RWPE2 (cell line): ENCODE measurements around the gene ZDHHC4.

Source experiments
- ATAC-seq: fragments of 200-7000 bp; cut with Tn5 transposase; 3 replicates; pipeline ENCODE4 v1.9.1; 2021; ENCODE audit warnings: low read depth
- DNase-seq: peaks from one replicate; pipeline ENCODE4 v3.0.0-alpha.2; 2020; ENCODE audit warnings: low spot score
- H3K27ac ChIP-seq: fragments of 450-650 bp; 2 replicates; pipeline ENCODE4 v1.5.1; 2017; ENCODE audit warnings: mild to moderate bottlenecking; ENCODE audit not compliant: poor library complexity, severe bottlenecking
- H3K27me3 ChIP-seq: fragments of 250-450 bp; sonication (Bioruptor Pico); 2 replicates; pipeline ENCODE4 v1.5.1; 2021; ENCODE audit warnings: mild to moderate bottlenecking, moderate library complexity; ENCODE audit not compliant: insufficient read depth, poor library complexity, severe bottlenecking
- H3K36me3 ChIP-seq: fragments of 250-450 bp; sonication (Bioruptor Pico); 2 replicates; pipeline ENCODE4 v1.5.1; 2020; ENCODE audit warnings: low read depth, mild to moderate bottlenecking, moderate library complexity
- H3K4me1 ChIP-seq: fragments of 250-450 bp; sonication (Bioruptor Pico); 2 replicates; pipeline ENCODE4 v1.5.1; 2021; ENCODE audit warnings: mild to moderate bottlenecking, moderate library complexity; ENCODE audit not compliant: insufficient read depth, poor library complexity, severe bottlenecking
- H3K4me3 ChIP-seq: fragments of 250-450 bp; sonication (Bioruptor Pico); 2 replicates; pipeline ENCODE4 v1.5.1; 2021; ENCODE audit warnings: mild to moderate bottlenecking, moderate library complexity; ENCODE audit not compliant: severe bottlenecking
- H3K9me3 ChIP-seq: fragments of 250-450 bp; sonication (Bioruptor Pico); 2 replicates; pipeline ENCODE4 v1.5.1; 2021; ENCODE audit warnings: mild to moderate bottlenecking, moderate library complexity; ENCODE audit not compliant: severe bottlenecking
- CTCF ChIP-seq: fragments of 450-650 bp; IDR thresholded peaks from one replicate; pipeline ENCODE4 v1.5.1; 2017; ENCODE audit warnings: mild to moderate bottlenecking, moderate library complexity; ENCODE audit not compliant: poor library complexity, severe bottlenecking

Gene ZDHHC4

GRCh38 chr7:6589829-6590644, 12.8 kb downstream of the ZDHHC4 start, which contains the start of gene INTS15:
INTS15 (plus strand) TSS chr7:6590021; CDS start chr7:6590284, 263 bp downstream.
- H3K27me3 ChIP-seq = no peaks in the 10 kb centered on the region

GRCh38 chr7:6590645-6591110, 13.4 kb downstream of the ZDHHC4 start:
- Histone ChIP-seq H3K36me3 (peaks cover 74% of the 10 kb centered on the region), H3K27me3 (no peaks in the 10 kb centered on the region), H3K4me1 (no peaks in the 10 kb centered on the region), H3K9me3 (no peaks in the 10 kb centered on the region), H3K4me3 (peak overlapping the region; percentile 95), H3K27ac (peak overlapping the region; percentile 47)
- no peak for TF ChIP-seq CTCF
- ATAC-seq (no peak), DNase-seq (no peak)

More at GRCh38 chr7:6589829-6590644, 12.8 kb downstream of the ZDHHC4 start, which contains the start of gene INTS15:
- H3K9me3 ChIP-seq = no peaks in the 10 kb centered on the region
- H3K27ac ChIP-seq = peak within 1 kb of the TSS; percentile 47
- H3K4me3 ChIP-seq = peak within 1 kb of the TSS; percentile 95
- no peak for DNase-seq
- peaks cover 74% of the 10 kb centered on the region for H3K36me3 ChIP-seq
- TF ChIP-seq CTCF = peak; percentile 94
- no peaks in the 10 kb centered on the region for H3K4me1 ChIP-seq
- peak; percentile 86 for ATAC-seq

DNA sequence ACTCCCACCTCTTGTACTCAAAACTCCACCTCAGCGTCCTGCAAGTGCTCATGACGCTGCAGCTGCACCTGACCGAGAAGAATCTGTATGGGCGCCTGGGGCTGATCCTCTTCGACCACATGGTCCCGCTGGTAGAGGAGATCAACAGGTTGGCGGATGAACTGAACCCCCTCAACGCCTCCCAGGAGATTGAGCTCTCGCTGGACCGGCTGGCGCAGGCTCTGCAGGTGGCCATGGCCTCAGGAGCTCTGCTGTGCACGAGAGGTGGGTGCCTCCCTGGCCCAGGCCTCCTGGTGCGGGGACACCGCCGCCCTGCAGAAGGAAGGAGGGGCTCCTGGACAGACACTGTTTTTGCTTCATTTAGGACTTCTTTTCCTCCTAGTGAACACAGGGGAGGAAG, 22.8 kb downstream of the ZDHHC4 start:
- no peak overlapping the region for H3K27ac ChIP-seq
- no peaks in the 10 kb centered on the region for H3K4me1 ChIP-seq
- H3K4me3 ChIP-seq = no peak overlapping the region
- ATAC-seq = no peak
- no peaks in the 10 kb centered on the region for H3K27me3 ChIP-seq
- TF ChIP-seq CTCF = no peak
- H3K36me3 ChIP-seq = peaks cover 65% of the 10 kb centered on the region
- DNase-seq = no peak
- H3K9me3 ChIP-seq = no peaks in the 10 kb centered on the region

- DNase-seq (no peak), ATAC-seq (no peak)
- H3K4me3 ChIP-seq = no peak overlapping the region
- H3K4me1 ChIP-seq = no peaks in the 10 kb centered on the region
- H3K9me3 ChIP-seq = no peaks in the 10 kb centered on the region
- H3K27ac ChIP-seq = no peak overlapping the region
- H3K36me3 ChIP-seq = peaks cover 41% of the 10 kb centered on the region
- TF ChIP-seq CTCF = no peak
- no peaks in the 10 kb centered on the region for H3K27me3 ChIP-seq
These were observed 27.2 kb downstream of the ZDHHC4 start for GRCh38 chr7:6604458-6604857.
